HCT116 (cell line): ENCODE data around the gene CNTNAP2. TPM values are rescaled to one million over a fixed set of nuclear protein-coding genes. Genes with fewer than 3 reads are reported as not detected.

ENCODE experiments used
- ATAC-seq: fragments of 200-7000 bp; cut with Tn5 transposase; 2 replicates; pipeline ENCODE4 v1.9.1; 2020; ENCODE audit warnings: mild to moderate bottlenecking, moderate library complexity
- BruUV-seq: library from RNA; stranded (reverse); fragments of 400-500 nt; replicated peaks from 2 replicates; lab custom pipeline; 2021; lab: Mats Ljungman, UMichigan
- CTCF ChIA-PET: fragments of 300-600 bp; sonication (Branson Sonifier 250); formaldehyde crosslinking; loops from one replicate; lab custom pipeline; 2021; ENCODE audit warnings: antibody characterized with exemption; lab: Charles Lee
- POLR2A ChIA-PET: fragments of 300-600, 350-600 bp; sonication (Branson Sonifier 250); formaldehyde crosslinking; loops from one replicate; lab custom pipeline; 2021; ENCODE audit warnings: antibody characterized with exemption; lab: Charles Lee
- RAD21 ChIA-PET, 2 experiments: fragments of 300-600 bp; sonication (Branson Sonifier 250); formaldehyde crosslinking; loops; one replicate each; lab custom pipeline; 2023; ENCODE audit warnings: low total read pairs in 2 of 2; ENCODE audit not compliant: uncharacterized antibody in 2 of 2, unreplicated experiment in 2 of 2, low non-redundant PET in 1 of 2; lab: Charles Lee
- DNase-seq: peaks from one replicate; pipeline ENCODE4 v3.0.0-alpha.2; 2010; ENCODE audit warnings: low read depth, low spot score
- H2AFZ ChIP-seq: fragments of 200-600 bp; shearing (Covaris generic), sonication (generic); 2 replicates; pipeline ENCODE4 v1.6.1; 2017; ENCODE audit warnings: low read depth, mixed run types, mixed read lengths, antibody characterized with exemption, low read length; ENCODE audit not compliant: poor library complexity, severe bottlenecking
- H3K27ac ChIP-seq: 2 replicates; pipeline ENCODE4 v1.5.1; 2012; ENCODE audit warnings: low read depth, low read length
- H3K27me3 ChIP-seq: fragments of 200-600 bp; sonication (generic); 2 replicates; pipeline ENCODE4 v1.6.1; 2016; ENCODE audit warnings: mixed run types, low read length, mixed read lengths; ENCODE audit not compliant: insufficient read depth
- H3K36me3 ChIP-seq, 2 experiments: fragments of 200-500 bp in 1 of 2; fragments of 200-600 bp in 1 of 2; sonication (Bioruptor generic) in 1 of 2; sonication (generic) in 1 of 2; 2 replicates each; pipeline versions ENCODE4 v1.5.1 to v1.6.1; 2014 to 2016; ENCODE audit warnings: low read length in 2 of 2, inconsistent platforms in 1 of 2, mixed read lengths in 1 of 2, mixed run types in 1 of 2; ENCODE audit not compliant: insufficient read depth in 2 of 2, control insufficient read depth in 1 of 2
- H3K4me1 ChIP-seq, 2 experiments: fragments of 200-600 bp in 1 of 2; sonication (generic) in 1 of 2; 2 replicates each; pipeline versions ENCODE4 v1.5.1 to v1.6.1; 2012 to 2017; ENCODE audit warnings: low read length in 2 of 2, inconsistent platforms in 1 of 2, mild to moderate bottlenecking in 1 of 2, mixed read lengths in 1 of 2, mixed run types in 1 of 2, moderate library complexity in 1 of 2; ENCODE audit not compliant: insufficient read depth in 2 of 2, control insufficient read depth in 1 of 2
- H3K4me2 ChIP-seq: fragments of 200-600 bp; sonication (generic); 2 replicates; pipeline ENCODE4 v1.6.1; 2017; ENCODE audit warnings: mixed run types, low read length, mixed read lengths
- H3K4me3 ChIP-seq, 2 experiments: fragments of 200-600 bp in 1 of 2; sonication (generic) in 1 of 2; replicated peaks in 1 of 2; 2 replicates each; pipeline ENCODE4 v1.5.1; 2011 to 2016; ENCODE audit warnings: low read length in 2 of 2, control low read depth in 1 of 2, low read depth in 1 of 2, mild to moderate bottlenecking in 1 of 2, mixed read lengths in 1 of 2, mixed run types in 1 of 2
- H3K79me2 ChIP-seq: fragments of 200-600 bp; sonication (generic); 2 replicates; pipeline ENCODE4 v1.6.1; 2017; ENCODE audit warnings: mild to moderate bottlenecking, mixed run types, low read length, moderate library complexity, mixed read lengths; ENCODE audit not compliant: insufficient read depth
- H3K9ac ChIP-seq: fragments of 200-600 bp; sonication (generic); 2 replicates; pipeline ENCODE4 v1.6.1; 2016; ENCODE audit warnings: low read length, mixed read lengths
- H3K9me2 ChIP-seq: fragments of 200-600 bp; sonication (generic), shearing (Covaris generic); 2 replicates; pipeline ENCODE4 v1.6.1; 2017; ENCODE audit warnings: mixed run types, mild to moderate bottlenecking, moderate library complexity; ENCODE audit not compliant: insufficient read depth
- H3K9me3 ChIP-seq, 2 experiments: fragments of 200-500 bp in 1 of 2; fragments of 200-600 bp in 1 of 2; sonication (Bioruptor generic) in 1 of 2; sonication (generic) in 1 of 2; 2 replicates each; pipeline ENCODE4 v1.6.1; 2014 to 2017; ENCODE audit warnings: low read length in 2 of 2, mixed read lengths in 2 of 2, inconsistent platforms in 1 of 2, low read depth in 1 of 2, mild to moderate bottlenecking in 1 of 2, mixed run types in 1 of 2, moderate library complexity in 1 of 2; ENCODE audit not compliant: control insufficient read depth in 1 of 2, insufficient read depth in 1 of 2
- H4K20me1 ChIP-seq: fragments of 200-600 bp; sonication (generic), shearing (Covaris generic); 2 replicates; pipeline ENCODE4 v1.6.1; 2017; ENCODE audit warnings: mixed run types, mild to moderate bottlenecking, moderate library complexity; ENCODE audit not compliant: insufficient read depth
- CBX3 ChIP-seq: IDR thresholded peaks from 2 replicates; pipeline ENCODE4 v1.6.1; 2012; ENCODE audit warnings: low read depth
- CEBPB ChIP-seq: IDR thresholded peaks from 2 replicates; pipeline ENCODE4 v1.6.1; 2012; ENCODE audit warnings: low read depth
- EGR1 ChIP-seq: IDR thresholded peaks from 2 replicates; pipeline ENCODE4 v1.6.1; 2012; ENCODE audit warnings: low read depth
- ELF1 ChIP-seq: IDR thresholded peaks from 2 replicates; pipeline ENCODE4 v1.6.1; 2012; ENCODE audit warnings: low read depth, borderline replicate concordance
- EZH2 ChIP-seq: fragments of 200-600 bp; sonication (generic); IDR thresholded peaks from 2 replicates; pipeline ENCODE4 v1.6.1; 2017; ENCODE audit warnings: antibody characterized with exemption, mixed run types
- EZH2phosphoT487 ChIP-seq: fragments of 200-600 bp; IDR thresholded peaks from 2 replicates; pipeline ENCODE4 v1.6.1; 2018; ENCODE audit warnings: antibody characterized with exemption, borderline replicate concordance
- FOSL1 ChIP-seq: IDR thresholded peaks from 2 replicates; pipeline ENCODE4 v1.6.1; 2012; ENCODE audit warnings: low read depth
- JUND ChIP-seq: IDR thresholded peaks from 2 replicates; pipeline ENCODE4 v1.6.1; 2012
- RAD21 ChIP-seq: IDR thresholded peaks from 2 replicates; pipeline ENCODE4 v1.6.1; 2012; ENCODE audit warnings: low read depth, mild to moderate bottlenecking
- SIN3A ChIP-seq: IDR thresholded peaks from 2 replicates; pipeline ENCODE4 v1.6.1; 2012; ENCODE audit warnings: low read depth
- SRF ChIP-seq: IDR thresholded peaks from 2 replicates; pipeline ENCODE4 v1.6.1; 2012; ENCODE audit warnings: low read depth
- TCF7L2 ChIP-seq: IDR thresholded peaks from 2 replicates; pipeline ENCODE4 v1.7.0; 2011; ENCODE audit warnings: borderline replicate concordance, inconsistent platforms; ENCODE audit not compliant: insufficient read depth, insufficient read length; ENCODE audit errors: extremely low read depth
- ZBTB33 ChIP-seq: IDR thresholded peaks from 2 replicates; pipeline ENCODE4 v1.6.1; 2011; ENCODE audit warnings: mild to moderate bottlenecking, low read length, moderate library complexity; ENCODE audit not compliant: insufficient replicate concordance; ENCODE audit errors: extremely low read depth
- ZFX ChIP-seq: fragments of 450-650 bp; IDR thresholded peaks from 2 replicates; pipeline ENCODE4 v1.6.1; 2017
- ZNF274 ChIP-seq: fragments of 200-500 bp; sonication (Bioruptor generic); IDR thresholded peaks from 2 replicates; pipeline ENCODE4 v1.6.1; 2014; ENCODE audit warnings: mild to moderate bottlenecking, low read depth, low read length, inconsistent platforms
- intact Hi-C: fragments of 100-400 bp; cut with micrococcal nuclease; formaldehyde crosslinking; loops from 2 replicates; pipeline ENCODE4 v1.10.0; 2022
- total RNA-seq: library from RNA; stranded (reverse); gene quantifications from one replicate; pipeline ENCODE4 v1.2.1, GENCODE V29; 2021; ENCODE audit not compliant: unreplicated experiment
- TF ChIP-seq, protein P1 (sequence below), 3 experiments: fragments of 200-600 bp in 1 of 3; sonication (generic) in 1 of 3; IDR thresholded peaks in 2 of 3; conservative IDR thresholded peaks in 1 of 3; 2 replicates each; pipeline ENCODE4 v1.5.1; 2012 to 2017; ENCODE audit warnings: low read depth in 2 of 3, low read length in 2 of 3, antibody characterized with exemption in 1 of 3, borderline replicate concordance in 1 of 3, control low read depth in 1 of 3, mild to moderate bottlenecking in 1 of 3, mixed read lengths in 1 of 3, mixed run types in 1 of 3, moderate library complexity in 1 of 3; ENCODE audit not compliant: insufficient read depth in 1 of 3
- TF ChIP-seq, protein P2 (sequence below): IDR thresholded peaks from 2 replicates; pipeline ENCODE4 v1.6.1; 2012
- TF ChIP-seq, protein P3 (sequence below): IDR thresholded peaks from 2 replicates; pipeline ENCODE4 v1.6.1; 2012; ENCODE audit warnings: low read depth

The CNTNAP2 gene
- total RNA-seq, 1 experiment from 2014 or later, result 0.37 TPM

DNA sequence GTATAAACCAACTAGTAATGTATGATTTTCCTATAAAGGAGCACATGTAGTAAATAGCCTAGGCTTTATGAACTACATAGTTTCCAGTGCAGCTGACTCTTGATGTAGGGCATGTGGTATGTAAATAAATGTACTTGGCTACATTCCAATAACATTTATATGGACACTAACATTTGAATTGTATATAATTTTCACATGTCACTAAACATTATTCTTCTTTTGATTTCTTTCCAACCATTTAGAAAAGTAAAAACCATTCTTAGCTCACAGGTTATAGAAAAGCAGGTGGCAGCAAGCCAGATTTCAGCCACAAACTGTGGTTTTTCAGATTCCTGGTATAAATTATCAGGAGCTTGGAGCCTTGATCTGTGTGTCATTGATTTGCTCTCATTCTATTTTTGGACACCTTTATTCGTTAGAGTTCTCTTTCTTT lies 1182.0 kb downstream of the CNTNAP2 start:
- H4K20me1 ChIP-seq, result no peaks in the 10 kb centered on the region
- H3K4me1 ChIP-seq, result no peaks in the 10 kb centered on the region
- no peak for DNase-seq
- peaks cover 0 to 14% of the 10 kb centered on the region in 2 experiments; a peak in 2 of 4 replicates for H3K9me3 ChIP-seq
- H3K9ac ChIP-seq, result no peak overlapping the region
- ChIA-PET RAD21 (no interaction called here), CTCF (no interaction called here)
- H3K27ac ChIP-seq, result no peak overlapping the region
- no peaks in the 10 kb centered on the region for H3K9me2 ChIP-seq
- no peak overlapping the region for H2AFZ ChIP-seq
- ATAC-seq, result no peak
- intact Hi-C loops, result no loop called here
- no peaks in the 10 kb centered on the region for H3K79me2 ChIP-seq
- no peak overlapping the region for H3K4me3 ChIP-seq
- no peak overlapping the region for H3K4me2 ChIP-seq
- H3K36me3 ChIP-seq, result no peaks in the 10 kb centered on the region
- TF ChIP-seq RAD21 (no peak), EGR1 (no peak), SIN3A (no peak), EZH2phosphoT487 (no peak), ZFX (no peak), JUND (no peak), EZH2 (no peak), ZNF274 (no peak), TCF7L2 (no peak), CBX3 (no peak), ZBTB33 (no peak), ELF1 (no peak), CEBPB (no peak), SRF (no peak), FOSL1 (no peak)
- TF ChIP-seq, protein P1, sequence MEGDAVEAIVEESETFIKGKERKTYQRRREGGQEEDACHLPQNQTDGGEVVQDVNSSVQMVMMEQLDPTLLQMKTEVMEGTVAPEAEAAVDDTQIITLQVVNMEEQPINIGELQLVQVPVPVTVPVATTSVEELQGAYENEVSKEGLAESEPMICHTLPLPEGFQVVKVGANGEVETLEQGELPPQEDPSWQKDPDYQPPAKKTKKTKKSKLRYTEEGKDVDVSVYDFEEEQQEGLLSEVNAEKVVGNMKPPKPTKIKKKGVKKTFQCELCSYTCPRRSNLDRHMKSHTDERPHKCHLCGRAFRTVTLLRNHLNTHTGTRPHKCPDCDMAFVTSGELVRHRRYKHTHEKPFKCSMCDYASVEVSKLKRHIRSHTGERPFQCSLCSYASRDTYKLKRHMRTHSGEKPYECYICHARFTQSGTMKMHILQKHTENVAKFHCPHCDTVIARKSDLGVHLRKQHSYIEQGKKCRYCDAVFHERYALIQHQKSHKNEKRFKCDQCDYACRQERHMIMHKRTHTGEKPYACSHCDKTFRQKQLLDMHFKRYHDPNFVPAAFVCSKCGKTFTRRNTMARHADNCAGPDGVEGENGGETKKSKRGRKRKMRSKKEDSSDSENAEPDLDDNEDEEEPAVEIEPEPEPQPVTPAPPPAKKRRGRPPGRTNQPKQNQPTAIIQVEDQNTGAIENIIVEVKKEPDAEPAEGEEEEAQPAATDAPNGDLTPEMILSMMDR (IDR thresholded peaks at IDR 0.05 in 2 of 3, conservative IDR thresholded peaks at IDR 0.05 in 1 of 3; ENCODE audit: borderline replicate concordance in 1 of 3, insufficient read depth in 1 of 3, low read depth in 2 of 3, low read length in 2 of 3), result no peak
- TF ChIP-seq, protein P2, sequence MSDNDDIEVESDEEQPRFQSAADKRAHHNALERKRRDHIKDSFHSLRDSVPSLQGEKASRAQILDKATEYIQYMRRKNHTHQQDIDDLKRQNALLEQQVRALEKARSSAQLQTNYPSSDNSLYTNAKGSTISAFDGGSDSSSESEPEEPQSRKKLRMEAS, result no peak
- TF ChIP-seq, protein P3, sequence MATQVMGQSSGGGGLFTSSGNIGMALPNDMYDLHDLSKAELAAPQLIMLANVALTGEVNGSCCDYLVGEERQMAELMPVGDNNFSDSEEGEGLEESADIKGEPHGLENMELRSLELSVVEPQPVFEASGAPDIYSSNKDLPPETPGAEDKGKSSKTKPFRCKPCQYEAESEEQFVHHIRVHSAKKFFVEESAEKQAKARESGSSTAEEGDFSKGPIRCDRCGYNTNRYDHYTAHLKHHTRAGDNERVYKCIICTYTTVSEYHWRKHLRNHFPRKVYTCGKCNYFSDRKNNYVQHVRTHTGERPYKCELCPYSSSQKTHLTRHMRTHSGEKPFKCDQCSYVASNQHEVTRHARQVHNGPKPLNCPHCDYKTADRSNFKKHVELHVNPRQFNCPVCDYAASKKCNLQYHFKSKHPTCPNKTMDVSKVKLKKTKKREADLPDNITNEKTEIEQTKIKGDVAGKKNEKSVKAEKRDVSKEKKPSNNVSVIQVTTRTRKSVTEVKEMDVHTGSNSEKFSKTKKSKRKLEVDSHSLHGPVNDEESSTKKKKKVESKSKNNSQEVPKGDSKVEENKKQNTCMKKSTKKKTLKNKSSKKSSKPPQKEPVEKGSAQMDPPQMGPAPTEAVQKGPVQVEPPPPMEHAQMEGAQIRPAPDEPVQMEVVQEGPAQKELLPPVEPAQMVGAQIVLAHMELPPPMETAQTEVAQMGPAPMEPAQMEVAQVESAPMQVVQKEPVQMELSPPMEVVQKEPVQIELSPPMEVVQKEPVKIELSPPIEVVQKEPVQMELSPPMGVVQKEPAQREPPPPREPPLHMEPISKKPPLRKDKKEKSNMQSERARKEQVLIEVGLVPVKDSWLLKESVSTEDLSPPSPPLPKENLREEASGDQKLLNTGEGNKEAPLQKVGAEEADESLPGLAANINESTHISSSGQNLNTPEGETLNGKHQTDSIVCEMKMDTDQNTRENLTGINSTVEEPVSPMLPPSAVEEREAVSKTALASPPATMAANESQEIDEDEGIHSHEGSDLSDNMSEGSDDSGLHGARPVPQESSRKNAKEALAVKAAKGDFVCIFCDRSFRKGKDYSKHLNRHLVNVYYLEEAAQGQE, result no peak
- TF ChIP-seq, all 23 proteins: peak for 0
- no TSS peak for BruUV-seq
- POLR2A ChIA-PET, result no interaction called here
- no peaks in the 10 kb centered on the region for H3K27me3 ChIP-seq
